Motor neuron (in vitro differentiated cells): ENCODE measurements around the gene PLEKHB2. TPM values are rescaled to one million over a fixed set of nuclear protein-coding genes. Genes with fewer than 3 reads are reported as not detected.

Experiments used
- total RNA-seq, 8 experiments: library from RNA; unstranded; fragments of 300-600 nt; gene quantifications; 2 replicates each; pipeline versions ENCODE4 v1.2.3 to v1.2.4, GENCODE V29; 2022

Gene PLEKHB2
- total RNA-seq, 8 experiments from 2014 or later: 52.8 to 242 (median 73.4) TPM

Other genes with a start within 250 kb of the PLEKHB2 start
- gene FAM168B, start 11.9 kb upstream of the PLEKHB2 start, total RNA-seq: 100 to 1,000 TPM in 1 of 8 experiments, 10 to 100 TPM in 7; 43.6 to 100 (median 70.4) TPM
- gene POTEE, start 104.2 kb downstream of the PLEKHB2 start, total RNA-seq: 1 to 10 TPM in 1 of 8 experiments, under 1 TPM in 7; 0.11 to 5.8 (median 0.28) TPM